Liver (tissue), 9 donors: Measurements from ENCODE around the gene PCSK4. TPM values are rescaled to one million over a fixed set of nuclear protein-coding genes. Genes with fewer than 3 reads are reported as not detected.

Experiments used
- DNase-seq: peaks from one replicate; pipeline ENCODE4 v3.0.0-alpha.2; 2017; ENCODE audit warnings: low spot score
- H3K27ac ChIP-seq, 2 donors: one replicate each; pipeline ENCODE4 v1.7.0; 2013; ENCODE audit warnings: inconsistent platforms in 2 of 2, low read length in 2 of 2, control low read depth in 1 of 2, low read depth in 1 of 2, mild to moderate bottlenecking in 1 of 2
- H3K27me3 ChIP-seq, 4 donors: one replicate each; pipeline versions ENCODE4 v1.6.1 to v1.7.0; 2013; ENCODE audit warnings: low read length in 3 of 4, inconsistent platforms in 1 of 4, mild to moderate bottlenecking in 1 of 4, moderate library complexity in 1 of 4; ENCODE audit not compliant: control insufficient read depth in 4 of 4, insufficient read depth in 4 of 4
- H3K36me3 ChIP-seq, 4 donors: one replicate each; pipeline versions ENCODE4 v1.6.1 to v1.7.0; 2013; ENCODE audit warnings: low read length in 3 of 4, mild to moderate bottlenecking in 3 of 4, low read depth in 1 of 4, moderate library complexity in 1 of 4; ENCODE audit not compliant: control insufficient read depth in 4 of 4, insufficient read depth in 3 of 4
- H3K4me1 ChIP-seq, 4 donors: one replicate each; pipeline versions ENCODE4 v1.6.1 to v1.7.0; 2013; ENCODE audit warnings: low read length in 3 of 4, mild to moderate bottlenecking in 3 of 4, moderate library complexity in 1 of 4; ENCODE audit not compliant: control insufficient read depth in 4 of 4, insufficient read depth in 4 of 4
- H3K4me3 ChIP-seq, 3 donors: one replicate each; pipeline versions ENCODE4 v1.6.1 to v1.7.0; 2013; ENCODE audit warnings: low read length in 3 of 3, control low read depth in 1 of 3, low read depth in 1 of 3, mild to moderate bottlenecking in 1 of 3
- H3K9ac ChIP-seq, 2 donors: one replicate each; pipeline ENCODE4 v1.7.0; 2013; ENCODE audit warnings: low read length in 2 of 2, mild to moderate bottlenecking in 2 of 2, moderate library complexity in 2 of 2, control low read depth in 1 of 2, low read depth in 1 of 2
- H3K9me3 ChIP-seq, 4 donors: one replicate each; pipeline versions ENCODE4 v1.6.1 to v1.7.0; 2013; ENCODE audit warnings: low read length in 3 of 4; ENCODE audit not compliant: control insufficient read depth in 4 of 4
- ATF3 ChIP-seq: IDR thresholded peaks from 2 replicates; pipeline ENCODE4 v1.6.1; 2016; ENCODE audit warnings: antibody characterized with exemption
- CTCF ChIP-seq: fragments of 150-350 bp; IDR thresholded peaks from 2 replicates; pipeline ENCODE4 v1.5.1; 2017; ENCODE audit warnings: improper control_type of control experiment, low read depth, low read length; ENCODE audit not compliant: missing input control
- EGR1 ChIP-seq, 2 donors: IDR thresholded peaks; 2 replicates each; pipeline ENCODE4 v1.6.1; 2016 to 2018; ENCODE audit warnings: antibody characterized with exemption in 2 of 2, low read depth in 2 of 2
- FOXA1 ChIP-seq: IDR thresholded peaks from 2 replicates; pipeline ENCODE4 v1.6.1; 2016; ENCODE audit warnings: antibody characterized with exemption
- FOXA2 ChIP-seq: IDR thresholded peaks from 2 replicates; pipeline ENCODE4 v1.6.1; 2016; ENCODE audit warnings: antibody characterized with exemption
- GABPA ChIP-seq, 2 donors: IDR thresholded peaks in 1 of 2; conservative IDR thresholded peaks in 1 of 2; 2 replicates each; pipeline ENCODE4 v1.6.1; 2016; ENCODE audit warnings: antibody characterized with exemption in 2 of 2, mild to moderate bottlenecking in 1 of 2, moderate library complexity in 1 of 2
- HNF4A ChIP-seq, 2 donors: conservative IDR thresholded peaks; 2 replicates each; pipeline ENCODE4 v1.6.1; 2016; ENCODE audit warnings: antibody characterized with exemption in 2 of 2, mild to moderate bottlenecking in 2 of 2
- HNF4G ChIP-seq: IDR thresholded peaks from 2 replicates; pipeline ENCODE4 v1.6.1; 2016; ENCODE audit warnings: antibody characterized with exemption
- JUND ChIP-seq, 2 donors: IDR thresholded peaks; 2 replicates each; pipeline ENCODE4 v1.6.1; 2016; ENCODE audit warnings: antibody characterized with exemption in 2 of 2
- MAX ChIP-seq: IDR thresholded peaks from 2 replicates; pipeline ENCODE4 v1.6.1; 2016; ENCODE audit warnings: antibody characterized with exemption
- NR2F2 ChIP-seq: IDR thresholded peaks from 2 replicates; pipeline ENCODE4 v1.6.1; 2016; ENCODE audit warnings: antibody characterized with exemption
- RAD21 ChIP-seq, 2 donors: IDR thresholded peaks; 2 replicates each; pipeline ENCODE4 v1.6.1; 2016; ENCODE audit warnings: antibody characterized with exemption in 2 of 2, mild to moderate bottlenecking in 2 of 2
- REST ChIP-seq: IDR thresholded peaks from 2 replicates; pipeline ENCODE4 v1.6.1; 2016; ENCODE audit warnings: antibody characterized with exemption, mild to moderate bottlenecking
- RXRA ChIP-seq, 2 donors: IDR thresholded peaks; 2 replicates each; pipeline ENCODE4 v1.6.1; 2017 to 2018; ENCODE audit warnings: antibody characterized with exemption in 2 of 2, mild to moderate bottlenecking in 1 of 2
- SP1 ChIP-seq: IDR thresholded peaks from 2 replicates; pipeline ENCODE4 v1.6.1; 2018; ENCODE audit warnings: antibody characterized with exemption, mild to moderate bottlenecking
- TAF1 ChIP-seq: conservative IDR thresholded peaks from 2 replicates; pipeline ENCODE4 v1.6.1; 2016; ENCODE audit warnings: antibody characterized with exemption, mild to moderate bottlenecking
- YY1 ChIP-seq: IDR thresholded peaks from 2 replicates; pipeline ENCODE4 v1.6.1; 2016; ENCODE audit warnings: antibody characterized with exemption, mild to moderate bottlenecking
- ZBTB33 ChIP-seq: IDR thresholded peaks from 2 replicates; pipeline ENCODE4 v1.6.1; 2016; ENCODE audit warnings: antibody characterized with exemption
- WGBS: extraction: QIAGEN DNeasy Blood & Tissue Kit; methylation state at CpG from one replicate; pipeline ENCODE4 v1.1.7; 2013; 5-methylcytosine and 5-hydroxymethylcytosine counted together
- polyA plus RNA-seq, 2 donors: library from polyadenylated mRNA; stranded (reverse) in 1 of 2; unstranded in 1 of 2; fragments of 200-250 nt in 1 of 2; fragments of >200 nt in 1 of 2; fragmentation: Nextera tagmentation in 1 of 2; extraction: Ambion mirVana in 1 of 2; gene quantifications; one replicate each; pipeline versions ENCODE4 v1.2.1 to v1.2.3, GENCODE V29; 2013 to 2015
- total RNA-seq, 2 donors: library from RNA; depleted of rRNA; stranded (reverse); fragments of >200 nt; gene quantifications; one replicate each; pipeline ENCODE4 v1.2.3, GENCODE V29; 2014
- donor health status: healthy.
- donor health status: healthy.
- donor health status: healthy.
- donor health status: healthy.
- donor health status: healthy.

PCSK4 gene
- total and polyA plus RNA-seq, 4 donors: 0.60 to 2.6 (median 1.9) TPM

- Histone ChIP-seq H3K36me3 (no peaks in the 10 kb centered on the region), H3K4me3 (no peak overlapping the region), H3K27me3 (peaks cover 0 to 7% (median 0%) of the 10 kb centered on the region in 4 donors), H3K9ac (no peak overlapping the region), H3K4me1 (no peaks in the 10 kb centered on the region), H3K27ac (no peak overlapping the region), H3K9me3 (no peaks in the 10 kb centered on the region)
- TF ChIP-seq MAX: no peak
- no peak for TF ChIP-seq FOXA1
- no peak for TF ChIP-seq GABPA (IDR thresholded peaks at IDR 0.05 in 1 of 2, conservative IDR thresholded peaks at IDR 0.05 in 1 of 2)
- TF ChIP-seq TAF1: no peak
- no peak for TF ChIP-seq YY1
- TF ChIP-seq JUND (IDR thresholded peaks at IDR 0.05): no peak
- no peak for TF ChIP-seq HNF4G
- TF ChIP-seq EGR1 (IDR thresholded peaks at IDR 0.05; ENCODE audit: low read depth in 2 of 2): no peak
- no peak for TF ChIP-seq RXRA (IDR thresholded peaks at IDR 0.05)
- DNase-seq: no peak
- 66% methylated on average over 23 of the region's 23 CpGs for WGBS
These were observed 43.5 kb upstream of the PCSK4 start for GRCh38 chr19:1533510-1534150.

GRCh38 chr19:1532003-1532402, 41.9 kb upstream of the PCSK4 start:
- DNase-seq: no peak
- peaks cover 0 to 7% (median 1%) of the 10 kb centered on the region in 4 donors for H3K27me3 ChIP-seq

GRCh38 chr19:1531587-1531986, 41.4 kb upstream of the PCSK4 start:
- TF ChIP-seq FOXA2: no peak
- no peak for TF ChIP-seq YY1
- no peak for TF ChIP-seq NR2F2
- TF ChIP-seq HNF4A (conservative IDR thresholded peaks at IDR 0.05): no peak
- TF ChIP-seq GABPA (IDR thresholded peaks at IDR 0.05 in 1 of 2, conservative IDR thresholded peaks at IDR 0.05 in 1 of 2): no peak
- TF ChIP-seq SP1: no peak
- no peak for TF ChIP-seq ZBTB33
- no peak for TF ChIP-seq REST
- no peak for TF ChIP-seq HNF4G
- TF ChIP-seq RXRA (IDR thresholded peaks at IDR 0.05): no peak
- no peak for TF ChIP-seq ATF3
- no peak for TF ChIP-seq MAX
- no peak for TF ChIP-seq RAD21 (IDR thresholded peaks at IDR 0.05)
- no peak for TF ChIP-seq JUND (IDR thresholded peaks at IDR 0.05)
- no peak for TF ChIP-seq EGR1 (IDR thresholded peaks at IDR 0.05; ENCODE audit: low read depth in 2 of 2)
- TF ChIP-seq FOXA1: no peak
- TF ChIP-seq CTCF: no peak
- no peak for TF ChIP-seq TAF1
- WGBS: 86% methylated on average over 11 of the region's 11 CpGs
- Histone ChIP-seq H3K4me3 (no peak overlapping the region), H3K27ac (no peak overlapping the region), H3K4me1 (no peaks in the 10 kb centered on the region), H3K9ac (no peak overlapping the region), H3K27me3 (peaks cover 0 to 7% (median 1%) of the 10 kb centered on the region in 4 donors), H3K9me3 (no peaks in the 10 kb centered on the region), H3K36me3 (no peaks in the 10 kb centered on the region)
- no peak for DNase-seq

More at GRCh38 chr19:1532003-1532402, 41.9 kb upstream of the PCSK4 start:
- no peak overlapping the region for H3K4me3 ChIP-seq
- no peaks in the 10 kb centered on the region for H3K36me3 ChIP-seq
- no peak for TF ChIP-seq EGR1 (IDR thresholded peaks at IDR 0.05; ENCODE audit: low read depth in 2 of 2)
- 85% methylated on average over 9 of the region's 9 CpGs for WGBS
- H3K4me1 ChIP-seq: no peaks in the 10 kb centered on the region
- H3K9me3 ChIP-seq: no peaks in the 10 kb centered on the region
- no peak overlapping the region for H3K9ac ChIP-seq
- H3K27ac ChIP-seq: no peak overlapping the region
